Measurements from ENCODE around the gene PRPSAP2.

Gene PRPSAP2

DNA sequence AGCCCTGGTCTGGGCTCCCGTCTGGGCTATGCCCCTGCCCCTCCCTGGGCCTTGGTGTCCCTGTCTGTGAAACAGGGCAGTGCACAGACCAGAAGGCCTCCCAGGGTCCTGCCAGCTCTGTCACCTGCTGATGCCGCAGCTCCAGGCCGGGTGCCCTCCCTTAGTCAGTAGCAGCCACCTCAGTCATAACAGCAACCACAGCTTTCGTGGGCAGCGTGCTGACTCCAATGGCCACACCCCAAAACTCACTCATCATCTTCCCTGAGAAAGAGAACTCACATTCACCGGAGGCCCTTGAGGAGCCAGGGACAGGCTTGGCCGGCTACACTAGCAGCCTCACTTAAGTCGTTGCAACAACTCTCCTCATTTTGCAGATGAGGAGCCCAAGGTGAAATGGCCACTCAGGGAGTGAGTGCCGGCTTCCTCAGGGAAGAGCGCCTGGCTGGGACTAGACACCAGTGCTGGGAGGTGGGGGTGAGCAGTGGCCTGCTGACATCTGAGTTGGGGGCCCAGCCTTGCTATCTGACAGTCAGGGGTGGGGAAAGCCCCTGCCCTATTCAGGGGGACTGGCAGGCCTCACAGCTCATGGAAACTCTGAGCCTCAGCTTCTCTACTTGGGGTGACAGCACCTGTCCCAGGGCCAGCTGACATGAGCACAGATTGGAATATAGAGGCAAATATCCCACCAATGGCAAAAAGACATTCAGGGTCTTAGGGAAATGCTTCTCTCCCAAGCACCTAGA is 116.6 kb downstream of the PRPSAP2 start:
- TF ChIP-seq GATA3 (IDR thresholded peaks at IDR 0.05; ENCODE audit: low read depth, low read length) (no peak), GATA2 (IDR thresholded peaks at IDR 0.05; ENCODE audit: low read depth, low read length) (no peak)

DNA sequence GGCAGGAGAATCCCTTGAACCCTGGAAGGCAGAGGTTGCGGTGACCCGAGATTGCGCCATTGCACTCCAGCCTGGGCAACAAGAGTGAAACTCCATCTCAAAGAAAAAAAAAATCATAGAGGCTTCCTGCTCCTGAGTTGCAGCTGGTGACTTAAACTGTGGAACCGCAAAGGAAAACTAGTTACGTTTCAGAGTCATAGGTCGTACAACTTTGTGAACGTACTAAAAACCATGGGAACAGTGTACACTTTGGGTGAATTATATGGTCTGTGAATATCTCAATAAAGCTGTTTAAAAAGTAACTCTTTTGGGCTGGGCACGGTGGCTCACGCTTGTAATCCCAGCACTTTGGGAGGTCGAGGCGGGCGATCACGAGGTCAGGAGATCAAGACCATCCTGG is 117.7 kb downstream of the PRPSAP2 start:
- TF ChIP-seq GATA3 (IDR thresholded peaks at IDR 0.05; ENCODE audit: low read depth, low read length): no peak
- no peak for TF ChIP-seq GATA2 (IDR thresholded peaks at IDR 0.05; ENCODE audit: low read depth, low read length)

DNA sequence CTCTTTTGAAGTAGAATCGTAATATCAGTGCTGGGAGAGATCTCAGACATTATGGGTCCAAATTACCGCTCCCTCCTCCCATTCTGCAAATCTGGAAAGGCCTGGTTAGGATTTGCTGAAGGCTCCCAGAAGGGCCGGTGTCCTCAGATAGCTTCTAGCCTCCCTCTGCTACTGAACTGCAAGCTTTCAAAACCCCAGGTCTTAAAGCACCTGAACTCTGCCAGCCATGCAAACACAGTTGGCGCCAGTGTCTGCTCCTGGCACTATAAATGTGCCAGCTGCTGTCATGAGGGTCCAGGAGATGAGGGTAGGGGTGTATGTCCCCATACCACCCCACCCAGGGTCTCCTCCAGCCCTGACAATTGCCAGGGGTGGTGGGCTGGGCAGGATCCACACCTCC is 118.3 kb downstream of the PRPSAP2 start:
- TF ChIP-seq GATA2 (IDR thresholded peaks at IDR 0.05; ENCODE audit: low read depth, low read length): no peak
- no peak for TF ChIP-seq GATA3 (IDR thresholded peaks at IDR 0.05; ENCODE audit: low read depth, low read length)

DNA sequence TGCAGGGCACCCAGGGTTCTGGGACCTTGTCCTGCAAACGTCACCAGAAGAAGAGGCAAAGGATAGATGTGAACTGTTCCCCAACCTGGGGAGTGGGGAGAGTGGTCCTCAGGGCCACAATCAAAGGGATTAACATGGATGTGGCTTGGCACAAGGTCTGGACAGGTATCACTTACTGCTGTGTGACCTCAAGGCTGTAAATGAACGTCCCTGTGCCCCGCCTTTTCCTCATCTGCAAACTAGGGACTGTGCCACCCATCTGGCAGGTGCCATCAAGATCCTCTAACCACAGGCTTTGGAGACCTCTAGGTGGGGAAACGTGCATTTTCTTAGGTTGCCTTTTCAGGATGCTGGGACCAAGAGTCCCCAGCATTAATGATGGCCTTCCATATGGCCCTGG is 119.1 kb downstream of the PRPSAP2 start:
- no peak for TF ChIP-seq GATA3 (IDR thresholded peaks at IDR 0.05; ENCODE audit: low read depth, low read length)
- no peak for TF ChIP-seq GATA2 (IDR thresholded peaks at IDR 0.05; ENCODE audit: low read depth, low read length)

- no peak for TF ChIP-seq GATA3 (IDR thresholded peaks at IDR 0.05; ENCODE audit: low read depth, low read length)
- no peak for TF ChIP-seq GATA2 (IDR thresholded peaks at IDR 0.05; ENCODE audit: low read depth, low read length)
Observed at GRCh38 chr17:18977646-18978045, 119.7 kb downstream of the PRPSAP2 start.

GRCh38 chr17:18978050-18978449 is 120.1 kb downstream of the PRPSAP2 start:
- TF ChIP-seq GATA2 (IDR thresholded peaks at IDR 0.05; ENCODE audit: low read depth, low read length) (no peak), GATA3 (IDR thresholded peaks at IDR 0.05; ENCODE audit: low read depth, low read length) (no peak)

DNA sequence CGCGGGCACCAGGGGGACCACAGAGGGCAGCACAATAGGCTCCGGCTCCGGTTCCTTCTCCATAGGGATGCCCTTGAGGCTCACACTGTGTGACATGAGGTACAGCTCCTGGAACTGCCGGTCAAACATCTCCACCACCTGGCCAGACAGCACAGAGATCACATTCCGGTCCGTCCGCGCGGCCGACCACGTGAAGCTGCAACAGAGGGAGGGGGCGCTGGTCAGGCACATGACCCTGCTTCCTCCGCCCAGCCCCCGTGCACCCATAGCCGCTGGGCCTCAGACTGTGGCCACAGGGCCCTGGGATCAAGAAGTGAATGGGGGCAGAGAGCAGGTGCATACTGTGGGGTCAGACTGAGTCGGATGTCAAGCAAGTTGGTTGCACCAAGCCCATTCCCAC is 120.7 kb downstream of the PRPSAP2 start:
- TF ChIP-seq GATA3 (IDR thresholded peaks at IDR 0.05; ENCODE audit: low read depth, low read length) (no peak), GATA2 (IDR thresholded peaks at IDR 0.05; ENCODE audit: low read depth, low read length) (no peak)
